WTC11 (cell line): ENCODE data around the gene HS2ST1. TPM values are rescaled to one million over a fixed set of nuclear protein-coding genes. Genes with fewer than 3 reads are reported as not detected.
"Not testable (repeated sequence)": the region's sequence is repeated elsewhere in the genome, so short reads cannot be mapped to it uniquely, and the experiment has no call there.

Experiments used
- ATAC-seq: fragments of 200-7000 bp; cut with Tn5 transposase; 2 replicates; pipeline ENCODE4 v1.10.0; 2021; ENCODE audit warnings: mild to moderate bottlenecking, moderate library complexity
- CTCF ChIA-PET: fragments of 300-600 bp; sonication (Branson Sonifier 250); formaldehyde crosslinking; loops from one replicate; lab custom pipeline; 2021; ENCODE audit warnings: antibody characterized with exemption; lab: Charles Lee
- POLR2A ChIA-PET: fragments of 350-600 bp; sonication (Branson Sonifier 250); formaldehyde crosslinking; loops from one replicate; lab custom pipeline; 2021; ENCODE audit warnings: antibody characterized with exemption; lab: Charles Lee
- DNase-seq: peaks from one replicate; pipeline ENCODE4 v3.0.0; 2021; ENCODE audit warnings: low spot score
- H3K27ac Mint-ChIP-seq: 2 replicates; pipeline ENCODE4 v1.8.0; 2021; ENCODE audit warnings: mixed read lengths
- H3K27me3 Mint-ChIP-seq: 2 replicates; pipeline ENCODE4 v1.8.0; 2021; ENCODE audit warnings: low read depth, mild to moderate bottlenecking, moderate library complexity, mixed read lengths
- H3K36me3 Mint-ChIP-seq: 2 replicates; pipeline ENCODE4 v1.8.0; 2021; ENCODE audit warnings: mixed read lengths
- H3K4me1 Mint-ChIP-seq: 2 replicates; pipeline ENCODE4 v1.8.0; 2022; ENCODE audit warnings: mixed read lengths
- H3K4me3 Mint-ChIP-seq: 2 replicates; pipeline ENCODE4 v1.8.0; 2021; ENCODE audit warnings: mild to moderate bottlenecking, moderate library complexity, mixed read lengths
- H3K9me3 Mint-ChIP-seq: 2 replicates; pipeline ENCODE4 v1.8.0; 2021; ENCODE audit warnings: mixed read lengths
- AFF4 ChIP-seq: sonication (generic); formaldehyde crosslinking; IDR thresholded peaks from 2 replicates; pipeline ENCODE4 v1.8.1; 2023; ENCODE audit warnings: mild to moderate bottlenecking, missing genetic modification reagents, borderline replicate concordance
- CREB1 ChIP-seq: sonication (generic); formaldehyde crosslinking; IDR thresholded peaks from 2 replicates; pipeline ENCODE4 v1.8.0; 2023; ENCODE audit warnings: mild to moderate bottlenecking, missing genetic modification reagents
- CTCF ChIP-seq: fragments of 200-600 bp; IDR thresholded peaks from 2 replicates; pipeline ENCODE4 v1.8.0; 2022; ENCODE audit warnings: antibody characterized with exemption
- JAZF1 ChIP-seq: fragments of 250-450 bp; sonication (Bioruptor Pico); IDR thresholded peaks from 2 replicates; pipeline ENCODE4 v1.9.0; 2021; ENCODE audit warnings: moderate library complexity, mild to moderate bottlenecking, inconsistent platforms
- MXD4 ChIP-seq: fragments of 250-450 bp; sonication (Bioruptor Pico); IDR thresholded peaks from 2 replicates; pipeline ENCODE4 v1.8.0; 2021; ENCODE audit warnings: mild to moderate bottlenecking, moderate library complexity, borderline replicate concordance
- NR2C2 ChIP-seq: sonication (generic); formaldehyde crosslinking; IDR thresholded peaks from 2 replicates; pipeline ENCODE4 v1.8.0; 2022; ENCODE audit warnings: mild to moderate bottlenecking, missing genetic modification reagents
- PREB ChIP-seq: sonication (generic); formaldehyde crosslinking; IDR thresholded peaks from 2 replicates; pipeline ENCODE4 v1.8.1; 2022; ENCODE audit warnings: mild to moderate bottlenecking, missing genetic modification reagents, moderate library complexity, borderline replicate concordance
- RELA ChIP-seq: sonication (generic); formaldehyde crosslinking; IDR thresholded peaks from 2 replicates; pipeline ENCODE4 v1.8.1; 2022; ENCODE audit warnings: missing genetic modification reagents, mild to moderate bottlenecking, borderline replicate concordance
- STAT6 ChIP-seq: sonication (generic); formaldehyde crosslinking; conservative IDR thresholded peaks from 2 replicates; pipeline ENCODE4 v1.8.1; 2023; ENCODE audit warnings: mild to moderate bottlenecking, low read depth, missing genetic modification reagents, moderate library complexity
- TP53 ChIP-seq: sonication (generic); formaldehyde crosslinking; IDR thresholded peaks from 2 replicates; pipeline ENCODE4 v1.8.1; 2023; ENCODE audit warnings: mild to moderate bottlenecking, missing genetic modification reagents
- USF2 ChIP-seq: sonication (generic); formaldehyde crosslinking; IDR thresholded peaks from 2 replicates; pipeline ENCODE4 v1.8.1; 2023; ENCODE audit warnings: mild to moderate bottlenecking, missing genetic modification reagents, moderate library complexity
- ZBTB43 ChIP-seq: sonication (generic); formaldehyde crosslinking; IDR thresholded peaks from 2 replicates; pipeline ENCODE4 v1.8.1; 2023; ENCODE audit warnings: mild to moderate bottlenecking, missing genetic modification reagents
- ZNF512 ChIP-seq: sonication (generic); formaldehyde crosslinking; IDR thresholded peaks from 2 replicates; pipeline ENCODE4 v1.8.1; 2022; ENCODE audit warnings: missing genetic modification reagents, borderline replicate concordance
- total RNA-seq: library from RNA; stranded (reverse); gene quantifications from 3 replicates; pipeline ENCODE4 v1.2.3, GENCODE V29; 2021

HS2ST1 gene
- total RNA-seq, 1 experiment from 2014 or later = 24.7 TPM

GRCh38 chr1:86988835-86989234, 74.4 kb downstream of the HS2ST1 start:
- Mint-ChIP-seq H3K4me3 (no peak overlapping the region), H3K9me3 (no peaks in the 10 kb centered on the region), H3K4me1 (peaks cover 23% of the 10 kb centered on the region), H3K27ac (no peak overlapping the region), H3K36me3 (peaks cover 3% of the 10 kb centered on the region), H3K27me3 (no peaks in the 10 kb centered on the region)
- TF ChIP-seq STAT6 (CRISPR knock-in tag) = no peak
- TF ChIP-seq PREB (CRISPR knock-in tag) = no peak
- CTCF ChIA-PET = no interaction called here
- POLR2A ChIA-PET = no interaction called here
- DNase-seq (no peak), ATAC-seq (no peak)

- H3K36me3 Mint-ChIP-seq, DNase-seq, H3K27me3 Mint-ChIP-seq, H3K4me3 Mint-ChIP-seq, ATAC-seq, CTCF ChIA-PET, H3K27ac Mint-ChIP-seq, H3K9me3 Mint-ChIP-seq: not testable (repeated sequence)
- H3K4me1 Mint-ChIP-seq = peaks cover 20% of the 10 kb centered on the region
- POLR2A ChIA-PET = interaction anchor here (0.6 kb wide), 1 partner anchor 158 kb away, joined by 6 read pairs; no protein-coding TSS in a partner anchor
Measured at GRCh38 chr1:86989690-86990089, 75.3 kb downstream of the HS2ST1 start.

GRCh38 chr1:86990826-86991225, 76.4 kb downstream of the HS2ST1 start:
- Mint-ChIP-seq H3K27me3 (no peaks in the 10 kb centered on the region), H3K36me3 (peaks cover 3% of the 10 kb centered on the region), H3K9me3 (no peaks in the 10 kb centered on the region), H3K4me3 (no peak overlapping the region), H3K27ac (no peak overlapping the region), H3K4me1 (peaks cover 21% of the 10 kb centered on the region)
- ChIA-PET CTCF (no interaction called here), POLR2A (no interaction called here)
- DNase-seq = no peak
- ATAC-seq = no peak
- TF ChIP-seq NR2C2 (CRISPR knock-in tag) = no peak
- no peak for TF ChIP-seq CREB1 (CRISPR knock-in tag)
- TF ChIP-seq TP53 = no peak
- no peak for TF ChIP-seq ZNF512 (CRISPR knock-in tag)
- TF ChIP-seq RELA (CRISPR knock-in tag) = no peak
- no peak for TF ChIP-seq MXD4 (CRISPR knock-in tag)
- no peak for TF ChIP-seq CTCF
- no peak for TF ChIP-seq JAZF1 (CRISPR knock-in tag)
- TF ChIP-seq ZBTB43 (CRISPR knock-in tag) = no peak
- no peak for TF ChIP-seq USF2 (CRISPR knock-in tag)
- TF ChIP-seq PREB (CRISPR knock-in tag) = no peak
- TF ChIP-seq AFF4 (CRISPR knock-in tag) = no peak
